DND-41 (cell line): ENCODE data around the gene QPCTL.

Experiments
- ATAC-seq: fragments of 200-7000 bp; cut with Tn5 transposase; 3 replicates; pipeline ENCODE4 v1.9.1; 2021; ENCODE audit warnings: low read depth; ENCODE audit not compliant: insufficient read depth
- DNase-seq: peaks from one replicate; pipeline ENCODE4 v3.0.0-alpha.2; 2020
- H2AFZ ChIP-seq: 2 replicates; pipeline ENCODE4 v1.6.0; 2012; ENCODE audit warnings: low read depth, low read length
- H3K27ac ChIP-seq: 2 replicates; pipeline ENCODE4 v1.5.1; 2012; ENCODE audit warnings: low read length, inconsistent platforms
- H3K27me3 ChIP-seq: fragments of 200-600 bp; sonication (generic); 2 replicates; pipeline ENCODE4 v1.6.0; 2012; ENCODE audit warnings: low read length, mild to moderate bottlenecking, inconsistent platforms; ENCODE audit not compliant: insufficient read depth, poor library complexity
- H3K36me3 ChIP-seq: 2 replicates; pipeline ENCODE4 v1.5.1; 2012; ENCODE audit warnings: low read length, inconsistent platforms; ENCODE audit not compliant: insufficient read depth
- H3K4me1 ChIP-seq: 2 replicates; pipeline ENCODE4 v1.5.1; 2012; ENCODE audit warnings: mild to moderate bottlenecking, low read length; ENCODE audit not compliant: insufficient read depth
- H3K4me2 ChIP-seq: 2 replicates; pipeline ENCODE4 v1.6.0; 2012; ENCODE audit warnings: mild to moderate bottlenecking, moderate library complexity, low read length, inconsistent platforms; ENCODE audit not compliant: insufficient read depth
- H3K4me3 ChIP-seq, 2 experiments: fragments of 200-600 bp in 1 of 2; shearing (Covaris generic) in 1 of 2; 2 replicates each; pipeline ENCODE4 v1.5.1; 2012 to 2016; ENCODE audit warnings: inconsistent platforms in 2 of 2, low read length in 2 of 2, mild to moderate bottlenecking in 2 of 2, low read depth in 1 of 2, moderate library complexity in 1 of 2
- H3K79me2 ChIP-seq: 2 replicates; pipeline ENCODE4 v1.6.0; 2012; ENCODE audit warnings: low read length, inconsistent platforms; ENCODE audit not compliant: insufficient read depth
- H3K9ac ChIP-seq: 2 replicates; pipeline ENCODE4 v1.6.0; 2012; ENCODE audit warnings: low read depth, mild to moderate bottlenecking, inconsistent platforms, low read length, moderate library complexity
- H3K9me3 ChIP-seq: 2 replicates; pipeline ENCODE4 v1.5.1; 2012; ENCODE audit warnings: low read length, moderate library complexity, mild to moderate bottlenecking, inconsistent platforms; ENCODE audit not compliant: insufficient read depth, severe bottlenecking
- H4K20me1 ChIP-seq: 2 replicates; pipeline ENCODE4 v1.6.0; 2012; ENCODE audit warnings: low read length; ENCODE audit not compliant: insufficient read depth
- CTCF ChIP-seq: IDR thresholded peaks from 2 replicates; pipeline ENCODE4 v1.5.1; 2012; ENCODE audit warnings: borderline replicate concordance, low read length, moderate library complexity, mild to moderate bottlenecking; ENCODE audit not compliant: poor library complexity, severe bottlenecking; ENCODE audit errors: extremely low read depth
- EZH2 ChIP-seq: IDR thresholded peaks from 3 replicates; pipeline ENCODE4 v1.6.1; 2012; ENCODE audit warnings: borderline replicate concordance, low read depth, mild to moderate bottlenecking, moderate library complexity, low read length, inconsistent platforms; ENCODE audit not compliant: severe bottlenecking

Gene QPCTL

GRCh38 chr19:45705710-45706415 is 13.4 kb downstream of the QPCTL start:
- no peaks in the 10 kb centered on the region for H3K9me3 ChIP-seq
- H3K4me1 ChIP-seq: no peaks in the 10 kb centered on the region
- H3K27me3 ChIP-seq: no peaks in the 10 kb centered on the region
- H3K9ac ChIP-seq: no peak overlapping the region
- ATAC-seq (no peak; the same call in 2 of the 3 replicates), DNase-seq (no peak)
- H3K27ac ChIP-seq: no peak overlapping the region
- no peak overlapping the region for H3K4me2 ChIP-seq
- peaks cover 34% of the 10 kb centered on the region for H3K36me3 ChIP-seq
- H2AFZ ChIP-seq: no peak overlapping the region
- H3K79me2 ChIP-seq: peaks cover 9% of the 10 kb centered on the region; the same call in 1 of the 2 replicates
- peaks cover under 1% of the 10 kb centered on the region; the same call in 1 of the 2 replicates for H4K20me1 ChIP-seq
- TF ChIP-seq CTCF (no peak), EZH2 (no peak)
- no peak overlapping the region for H3K4me3 ChIP-seq

- Histone ChIP-seq H3K27ac (no peak overlapping the region), H3K27me3 (no peaks in the 10 kb centered on the region), H3K4me2 (no peak overlapping the region), H2AFZ (no peak overlapping the region), H3K4me1 (no peaks in the 10 kb centered on the region; the same call in 1 of the 2 replicates), H3K9ac (no peak overlapping the region), H3K79me2 (peaks cover 54% of the 10 kb centered on the region), H3K9me3 (no peaks in the 10 kb centered on the region), H3K4me3 (no peak overlapping the region), H3K36me3 (peaks cover 36% of the 10 kb centered on the region), H4K20me1 (peaks cover 24% of the 10 kb centered on the region)
- ATAC-seq (no peak), DNase-seq (no peak)
- TF ChIP-seq CTCF: no peak
- no peak for TF ChIP-seq EZH2
Observed at GRCh38 chr19:45710356-45711130, 18.1 kb downstream of the QPCTL start.

- H3K36me3 ChIP-seq: peaks cover 36% of the 10 kb centered on the region
- no peak overlapping the region for H3K27ac ChIP-seq
- H2AFZ ChIP-seq: no peak overlapping the region
- H3K9ac ChIP-seq: no peak overlapping the region
- DNase-seq: no peak
- peaks cover 24% of the 10 kb centered on the region for H4K20me1 ChIP-seq
- H3K4me1 ChIP-seq: peaks cover 10% of the 10 kb centered on the region
- no peaks in the 10 kb centered on the region for H3K9me3 ChIP-seq
- H3K27me3 ChIP-seq: no peaks in the 10 kb centered on the region
- peaks cover 69% of the 10 kb centered on the region for H3K79me2 ChIP-seq
- H3K4me2 ChIP-seq: no peak overlapping the region
- TF ChIP-seq CTCF: no peak
- no peak for TF ChIP-seq EZH2
- no peak overlapping the region for H3K4me3 ChIP-seq
- no peak for ATAC-seq
Observed at GRCh38 chr19:45711851-45712698, 19.6 kb downstream of the QPCTL start.
